RWPE2 (cell line): Measurements from ENCODE around the gene ESYT3.
"Not testable (repeated sequence)": the region's sequence is repeated elsewhere in the genome, so short reads cannot be mapped to it uniquely, and the experiment has no call there.

Source experiments
- ATAC-seq: fragments of 200-7000 bp; cut with Tn5 transposase; 3 replicates; pipeline ENCODE4 v1.9.1; 2021; ENCODE audit warnings: low read depth
- DNase-seq: peaks from one replicate; pipeline ENCODE4 v3.0.0-alpha.2; 2020; ENCODE audit warnings: low spot score
- H3K27ac ChIP-seq: fragments of 450-650 bp; 2 replicates; pipeline ENCODE4 v1.5.1; 2017; ENCODE audit warnings: mild to moderate bottlenecking; ENCODE audit not compliant: poor library complexity, severe bottlenecking
- H3K27me3 ChIP-seq: fragments of 250-450 bp; sonication (Bioruptor Pico); 2 replicates; pipeline ENCODE4 v1.5.1; 2021; ENCODE audit warnings: mild to moderate bottlenecking, moderate library complexity; ENCODE audit not compliant: insufficient read depth, poor library complexity, severe bottlenecking
- H3K36me3 ChIP-seq: fragments of 250-450 bp; sonication (Bioruptor Pico); 2 replicates; pipeline ENCODE4 v1.5.1; 2020; ENCODE audit warnings: low read depth, mild to moderate bottlenecking, moderate library complexity
- H3K4me1 ChIP-seq: fragments of 250-450 bp; sonication (Bioruptor Pico); 2 replicates; pipeline ENCODE4 v1.5.1; 2021; ENCODE audit warnings: mild to moderate bottlenecking, moderate library complexity; ENCODE audit not compliant: insufficient read depth, poor library complexity, severe bottlenecking
- H3K4me3 ChIP-seq: fragments of 250-450 bp; sonication (Bioruptor Pico); 2 replicates; pipeline ENCODE4 v1.5.1; 2021; ENCODE audit warnings: mild to moderate bottlenecking, moderate library complexity; ENCODE audit not compliant: severe bottlenecking
- H3K9me3 ChIP-seq: fragments of 250-450 bp; sonication (Bioruptor Pico); 2 replicates; pipeline ENCODE4 v1.5.1; 2021; ENCODE audit warnings: mild to moderate bottlenecking, moderate library complexity; ENCODE audit not compliant: severe bottlenecking
- CTCF ChIP-seq: fragments of 450-650 bp; IDR thresholded peaks from one replicate; pipeline ENCODE4 v1.5.1; 2017; ENCODE audit warnings: mild to moderate bottlenecking, moderate library complexity; ENCODE audit not compliant: poor library complexity, severe bottlenecking

ESYT3 gene

GRCh38 chr3:138476526-138476925, 42.1 kb downstream of the ESYT3 start:
- no peak for TF ChIP-seq CTCF
- no peak overlapping the region for H3K4me3 ChIP-seq
- no peaks in the 10 kb centered on the region for H3K9me3 ChIP-seq
- no peaks in the 10 kb centered on the region for H3K36me3 ChIP-seq
- H3K4me1 ChIP-seq = no peaks in the 10 kb centered on the region
- ATAC-seq = no peak
- H3K27me3 ChIP-seq = no peaks in the 10 kb centered on the region
- H3K27ac ChIP-seq = no peak overlapping the region
- no peak for DNase-seq

DNA sequence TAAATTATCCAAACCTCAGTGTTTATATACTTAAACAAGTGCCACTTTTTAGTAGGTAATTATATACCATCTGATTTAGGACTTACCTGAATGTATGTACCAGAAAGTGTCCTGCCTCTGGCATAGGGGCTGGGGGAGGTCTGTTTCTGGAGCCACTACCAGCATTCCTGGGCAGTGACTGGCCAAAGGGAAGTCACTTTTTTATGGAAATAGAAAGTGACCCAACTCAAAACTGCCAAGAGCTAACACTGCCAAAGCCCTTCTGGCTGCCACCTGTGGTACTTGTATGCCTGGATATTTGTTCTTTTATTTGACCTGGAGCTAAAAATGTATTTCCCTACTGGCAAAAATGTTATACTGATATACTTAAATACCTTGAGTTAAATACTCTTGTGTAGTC, 42.7 kb downstream of the ESYT3 start:
- no peak for DNase-seq
- ATAC-seq = no peak
- TF ChIP-seq CTCF = no peak
- H3K4me1 ChIP-seq = no peaks in the 10 kb centered on the region
- H3K4me3 ChIP-seq = no peak overlapping the region
- H3K27ac ChIP-seq = no peak overlapping the region
- no peaks in the 10 kb centered on the region for H3K27me3 ChIP-seq
- no peaks in the 10 kb centered on the region for H3K9me3 ChIP-seq
- no peaks in the 10 kb centered on the region for H3K36me3 ChIP-seq

- Histone ChIP-seq H3K27me3 (no peaks in the 10 kb centered on the region), H3K4me3 (no peak overlapping the region), H3K4me1 (no peaks in the 10 kb centered on the region), H3K9me3 (no peaks in the 10 kb centered on the region), H3K27ac (no peak overlapping the region), H3K36me3 (no peaks in the 10 kb centered on the region)
- ATAC-seq (no peak), DNase-seq (no peak)
- TF ChIP-seq CTCF = no peak
Measured at GRCh38 chr3:138477801-138478200, 43.4 kb downstream of the ESYT3 start.

GRCh38 chr3:138479438-138479863, 45.0 kb downstream of the ESYT3 start:
- H3K4me1 ChIP-seq = no peaks in the 10 kb centered on the region
- no peaks in the 10 kb centered on the region for H3K36me3 ChIP-seq
- ATAC-seq (no peak), DNase-seq (no peak)
- peak; percentile 83 for TF ChIP-seq CTCF
- H3K4me3 ChIP-seq = no peak overlapping the region
- no peaks in the 10 kb centered on the region for H3K27me3 ChIP-seq
- H3K27ac ChIP-seq = no peak overlapping the region
- H3K9me3 ChIP-seq = no peaks in the 10 kb centered on the region

DNA sequence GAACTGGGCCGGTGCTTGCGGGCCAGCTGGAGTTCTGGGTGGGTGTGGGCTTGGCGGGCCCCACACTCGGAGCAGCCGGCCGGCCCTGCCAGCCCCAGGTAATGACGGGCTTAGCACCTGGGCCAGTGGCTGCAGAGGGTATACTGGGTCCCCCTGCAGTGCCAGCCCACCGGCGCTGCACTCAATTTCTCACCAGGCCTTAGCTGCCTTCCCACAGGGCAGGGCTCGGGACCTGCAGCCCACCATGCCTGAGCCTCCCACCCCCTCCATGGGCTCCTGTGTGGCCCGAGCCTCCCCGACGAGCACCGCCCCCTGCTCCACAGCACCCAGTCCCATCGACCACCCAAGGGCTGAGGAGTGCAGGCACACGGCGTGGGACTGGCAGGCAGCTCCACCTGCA, 50.3 kb downstream of the ESYT3 start:
- not testable (repeated sequence) for DNase-seq, H3K27ac ChIP-seq, H3K27me3 ChIP-seq, H3K4me3 ChIP-seq, H3K9me3 ChIP-seq, ATAC-seq, H3K36me3 ChIP-seq, H3K4me1 ChIP-seq

DNA sequence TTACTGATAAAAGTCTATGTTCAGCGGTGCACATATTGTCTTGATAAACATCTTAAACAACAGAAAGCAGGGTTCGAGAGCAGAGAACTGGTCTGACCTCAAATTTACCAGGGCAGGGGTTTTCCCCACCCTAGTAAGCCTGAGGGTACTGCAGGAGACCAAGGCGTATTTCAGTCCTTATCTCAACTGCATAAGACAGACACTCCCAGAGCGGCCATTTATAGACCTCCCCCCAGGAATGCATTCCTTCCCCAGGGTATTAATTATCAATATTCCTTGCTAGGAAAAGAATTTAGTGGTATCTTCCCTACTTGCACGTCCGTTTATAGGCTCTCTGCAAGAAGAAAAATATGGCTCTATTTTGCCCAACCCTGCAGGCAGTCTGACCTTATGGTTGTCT, 52.2 kb downstream of the ESYT3 start:
- not testable (repeated sequence) for ATAC-seq, H3K9me3 ChIP-seq, H3K27ac ChIP-seq, DNase-seq, H3K4me3 ChIP-seq, H3K4me1 ChIP-seq, H3K27me3 ChIP-seq, H3K36me3 ChIP-seq
